Stimulated activated CD4-positive, alpha-beta T cell treated with anti-CD3 and anti-CD28 coated beads, Interleukin-2, amount 100 ng/mL, for 48 hours (primary cell): ENCODE data around the gene CYCS.
"Not testable (repeated sequence)": the region's sequence is repeated elsewhere in the genome, so short reads cannot be mapped to it uniquely, and the experiment has no call there.

Source experiments
- DNase-seq, 2 donors: peaks; one replicate each; pipeline ENCODE4 v3.0.0-alpha.2; 2020

Gene CYCS

DNA sequence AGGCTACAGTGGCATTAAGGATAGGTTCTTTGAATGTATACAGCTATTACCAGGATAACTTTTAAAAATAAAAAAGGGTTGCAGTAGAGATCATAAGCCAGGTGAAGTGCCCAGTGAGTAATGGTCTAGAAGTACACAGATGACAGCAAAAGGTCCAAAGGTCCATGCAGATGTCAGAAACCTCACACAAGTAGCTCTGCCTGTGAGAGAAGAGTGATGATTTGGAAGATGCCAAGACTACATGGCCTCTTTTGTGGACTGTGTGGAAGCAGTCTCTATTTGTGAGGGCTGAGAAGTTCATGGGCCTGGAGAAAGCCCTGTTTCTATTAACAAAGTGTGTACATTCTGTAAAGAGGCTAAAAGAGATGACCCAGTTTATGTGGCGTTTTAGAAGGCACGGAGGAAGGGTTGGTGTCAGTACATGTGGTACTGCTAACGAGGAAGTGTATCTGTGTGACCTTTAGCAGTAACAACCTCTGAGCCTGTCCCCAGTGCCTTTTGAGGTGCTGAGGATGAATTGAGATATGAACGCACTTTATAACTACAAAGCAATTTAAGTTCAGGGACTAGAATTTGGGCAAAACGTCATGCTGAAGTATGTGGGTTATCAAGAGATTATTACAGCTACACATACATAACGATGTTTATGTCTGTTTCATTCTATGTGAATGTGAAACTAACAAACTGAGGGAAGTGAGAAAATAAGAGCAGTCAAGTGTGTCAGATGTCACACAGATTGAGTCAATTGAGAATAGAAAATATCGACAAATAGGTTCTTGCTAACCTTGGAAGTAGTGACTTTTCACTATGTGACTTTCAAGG, 7.6 kb downstream of the CYCS start:
- no peak for DNase-seq

DNA sequence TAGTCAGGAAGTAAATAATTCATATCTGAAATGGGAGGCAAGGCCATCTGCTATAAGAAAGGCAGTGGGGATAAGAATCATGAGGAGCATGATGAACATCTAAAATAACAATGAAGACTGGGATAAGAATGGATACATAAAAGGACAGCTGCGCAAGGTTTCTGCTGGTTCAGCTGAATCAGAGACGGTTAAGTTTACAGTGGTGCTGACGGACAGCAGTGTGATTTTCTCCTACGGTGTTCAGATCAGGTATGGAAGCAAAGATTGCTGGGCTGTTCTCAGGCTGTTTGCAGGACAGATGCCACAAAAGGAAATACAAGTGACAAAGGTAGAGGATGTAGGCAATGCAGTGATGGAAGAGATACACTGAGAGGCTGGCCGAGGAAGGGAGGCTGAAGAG, 8.4 kb downstream of the CYCS start:
- no peak for DNase-seq

DNA sequence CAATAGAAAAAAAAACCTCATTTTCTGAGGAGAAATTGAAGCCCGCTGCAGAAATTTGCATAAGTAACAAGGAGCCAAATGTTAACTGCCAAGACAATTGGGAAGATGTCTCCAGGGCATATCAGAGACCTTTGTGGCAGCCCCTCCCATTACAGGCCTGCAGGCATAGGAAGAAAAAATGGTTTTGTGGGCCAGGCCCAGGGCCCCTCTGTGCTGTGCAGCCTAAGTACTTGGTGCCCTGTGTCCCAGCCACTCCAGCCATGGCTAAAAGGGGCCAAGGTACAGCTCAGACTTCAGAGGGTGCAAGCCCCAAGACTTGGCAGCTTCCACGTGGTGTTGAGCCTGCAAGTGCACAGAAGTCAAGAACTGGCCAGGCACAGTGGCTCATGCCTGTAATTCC, 14.5 kb downstream of the CYCS start:
- DNase-seq = not testable (repeated sequence)

DNA sequence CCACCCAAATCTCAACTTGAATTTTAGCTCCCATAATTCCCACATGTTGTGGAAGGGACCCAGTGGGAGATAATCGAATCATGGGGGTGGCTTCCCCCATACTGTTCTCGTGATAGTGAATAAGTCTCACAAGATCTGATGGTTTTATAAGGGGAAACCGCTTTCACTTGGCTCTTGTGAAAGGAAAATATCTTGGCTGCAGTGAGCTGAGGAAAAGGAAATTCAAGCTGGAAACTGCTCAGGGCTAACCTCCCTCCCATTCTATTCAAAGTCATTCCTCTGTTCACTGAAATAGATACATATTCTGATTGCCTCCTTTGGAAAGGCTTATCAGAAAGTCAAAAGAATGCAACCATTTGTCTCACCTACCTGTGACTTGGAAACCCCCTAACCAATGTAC, 15.8 kb downstream of the CYCS start:
- no peak for DNase-seq

DNA sequence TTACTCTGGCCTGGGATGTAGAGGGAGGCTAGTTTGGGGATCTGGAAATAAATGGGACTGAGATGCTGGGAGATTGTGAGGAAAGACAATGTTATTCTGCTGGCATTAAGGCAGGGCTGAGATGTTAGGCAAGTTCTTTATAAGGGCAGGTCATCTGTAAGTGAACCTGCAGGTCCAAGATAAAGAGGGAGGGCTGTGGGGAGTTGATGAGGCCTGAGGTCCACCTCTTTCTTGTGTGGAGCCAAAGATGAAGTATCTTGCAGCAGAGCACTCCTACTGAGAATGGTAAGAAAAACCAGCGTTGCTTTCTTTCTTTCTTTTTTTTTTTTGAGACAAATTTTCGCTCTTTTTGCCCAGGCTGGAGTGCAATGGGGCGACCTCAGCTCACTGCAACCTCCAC, 19.1 kb downstream of the CYCS start:
- DNase-seq = no peak

DNA sequence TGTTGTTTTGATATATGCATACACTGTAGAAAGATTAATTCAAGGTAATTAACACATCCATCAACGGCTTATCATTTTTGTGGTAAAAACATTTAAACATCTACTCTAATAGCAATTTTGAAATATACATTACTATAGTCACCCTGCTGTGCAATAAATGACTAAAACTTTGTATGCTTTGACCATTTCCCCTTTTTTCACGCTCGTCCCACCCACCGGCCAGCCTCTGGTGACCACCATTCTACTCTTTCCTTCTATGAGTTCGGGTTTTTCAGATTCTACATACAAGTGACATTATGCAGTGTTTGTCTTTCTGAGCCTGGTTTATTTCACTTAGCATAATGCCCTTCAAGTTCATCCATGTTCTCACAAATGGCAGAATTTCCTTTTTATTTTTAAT, 21.3 kb downstream of the CYCS start:
- DNase-seq = no peak

DNA sequence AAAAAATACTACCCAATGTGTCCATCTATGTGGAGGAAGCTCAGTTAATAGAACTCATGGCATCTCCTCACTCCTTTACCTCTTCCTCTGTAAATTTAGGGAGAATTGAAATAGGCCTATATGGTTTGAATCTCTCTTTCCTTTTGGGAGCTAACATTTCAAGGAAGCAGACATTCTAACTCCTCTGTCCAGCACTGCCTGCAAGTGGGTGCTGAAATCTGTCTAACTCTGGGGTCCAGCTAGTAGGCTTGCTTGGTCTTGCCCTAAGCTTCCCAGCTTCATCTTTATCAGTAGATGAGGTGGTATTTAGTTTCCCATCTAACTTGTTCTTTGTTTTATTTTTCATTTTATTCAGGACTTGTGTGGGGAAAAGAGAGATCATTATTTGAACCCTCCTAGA, 23.2 kb downstream of the CYCS start:
- no peak for DNase-seq

DNA sequence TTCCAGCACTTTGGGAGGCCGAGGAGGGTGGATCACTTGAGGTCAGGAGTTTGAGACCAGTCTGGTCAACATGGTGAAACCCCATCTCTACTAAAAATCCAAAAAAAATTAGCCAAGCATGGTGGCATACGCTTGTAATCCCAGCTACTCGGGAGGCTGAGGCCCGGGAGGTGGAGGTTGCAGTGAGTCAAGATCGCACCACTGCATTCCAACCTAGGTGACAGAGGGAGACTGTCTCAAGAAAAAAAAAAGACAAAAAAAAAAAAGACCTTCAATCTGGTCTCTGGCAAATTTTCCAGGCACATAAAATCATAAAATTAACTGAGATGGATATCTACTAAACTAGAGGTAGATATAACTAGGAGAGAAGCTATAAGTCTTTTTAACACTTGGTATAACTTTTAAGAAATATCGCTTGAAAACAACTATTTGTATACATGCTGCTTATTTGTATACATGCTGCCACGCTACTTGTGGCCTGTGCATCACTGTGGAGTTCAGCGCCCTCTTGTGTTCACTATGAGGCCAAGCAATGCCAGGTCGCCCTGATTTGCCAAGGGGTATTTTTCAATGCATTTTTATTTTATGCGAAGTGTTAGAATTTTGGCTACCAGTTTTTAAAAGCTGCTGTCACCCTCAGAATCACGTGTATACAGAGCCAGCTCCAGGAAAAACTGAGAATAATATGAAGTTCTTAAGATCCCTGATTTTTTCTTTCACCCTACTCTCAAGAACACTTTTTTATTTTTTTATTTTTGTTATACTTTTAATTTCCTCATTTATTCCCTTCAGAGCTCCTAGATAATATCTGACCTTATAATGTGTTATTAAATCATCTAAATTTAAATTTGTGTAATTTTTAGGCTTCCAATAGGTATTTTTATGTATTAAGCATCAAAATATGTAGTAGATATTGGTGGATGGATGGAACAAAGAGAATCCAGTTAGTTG, 26.7 kb downstream of the CYCS start:
- DNase-seq = peak; percentile 37 to 49

DNA sequence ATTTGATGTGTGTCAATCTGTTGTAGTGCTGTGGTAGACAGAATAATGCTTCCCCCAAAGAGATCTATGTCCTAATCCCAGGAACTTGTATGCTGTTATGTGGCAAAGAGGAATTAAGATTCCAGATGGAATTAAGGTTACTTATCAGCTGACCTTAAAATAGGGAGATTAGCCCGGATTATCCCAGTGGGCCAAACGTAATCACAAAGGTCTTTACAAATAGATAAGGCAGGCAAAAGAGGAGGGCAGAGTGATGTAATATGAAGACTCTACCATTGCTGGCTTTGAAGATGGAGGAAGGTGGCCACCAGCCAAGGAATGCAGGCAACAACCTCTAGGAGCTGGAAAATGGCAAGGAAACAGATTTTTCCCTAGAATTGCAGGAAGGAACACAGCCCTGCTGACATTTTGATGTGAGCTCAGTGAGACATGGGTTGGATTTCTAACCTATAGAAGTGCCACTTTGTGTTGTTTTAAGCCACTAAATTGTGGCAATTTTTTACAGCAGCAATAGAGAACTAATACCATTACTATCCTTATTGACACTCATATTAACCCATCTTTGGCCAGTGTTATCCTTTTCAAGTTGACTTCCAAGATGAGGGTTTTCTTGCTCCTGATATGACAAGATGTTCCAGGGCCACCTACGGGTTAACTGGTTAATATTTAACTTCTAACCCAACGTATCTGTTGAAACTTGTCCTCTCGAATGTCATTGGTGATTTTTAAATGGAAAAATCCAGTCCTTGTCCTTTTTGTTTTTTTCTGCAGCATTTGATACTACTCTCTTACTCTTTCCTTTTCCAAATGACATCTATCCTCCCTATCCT, 29.3 kb downstream of the CYCS start:
- no peak for DNase-seq

DNA sequence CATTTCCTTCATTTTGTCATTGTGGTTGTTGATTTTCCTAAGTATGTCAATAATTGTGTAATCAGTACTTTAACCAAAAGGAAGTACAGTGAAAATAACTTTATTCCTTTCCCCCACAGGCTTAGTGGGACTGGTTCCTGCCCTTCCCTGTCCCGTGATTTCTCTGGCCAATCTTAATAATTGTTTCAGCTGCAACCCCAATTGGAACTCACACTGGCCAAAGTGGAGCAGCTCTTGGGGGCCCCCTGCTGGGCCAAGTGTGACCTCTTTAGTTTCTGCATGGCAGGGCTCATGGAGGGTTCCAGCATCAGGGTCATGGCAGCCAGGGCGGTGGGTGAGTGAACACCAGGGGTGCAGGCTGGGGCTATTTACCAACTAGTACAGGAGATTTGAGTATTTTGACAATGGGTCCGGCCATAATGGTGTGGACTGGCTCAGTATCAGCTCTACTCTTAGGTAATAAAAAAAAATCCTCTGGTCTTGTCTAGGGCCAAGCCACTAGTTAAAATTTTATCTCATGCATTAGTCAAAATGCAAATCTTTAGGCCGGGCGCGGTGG, 31.7 kb downstream of the CYCS start:
- peak; percentile 82 to 84 for DNase-seq

DNA sequence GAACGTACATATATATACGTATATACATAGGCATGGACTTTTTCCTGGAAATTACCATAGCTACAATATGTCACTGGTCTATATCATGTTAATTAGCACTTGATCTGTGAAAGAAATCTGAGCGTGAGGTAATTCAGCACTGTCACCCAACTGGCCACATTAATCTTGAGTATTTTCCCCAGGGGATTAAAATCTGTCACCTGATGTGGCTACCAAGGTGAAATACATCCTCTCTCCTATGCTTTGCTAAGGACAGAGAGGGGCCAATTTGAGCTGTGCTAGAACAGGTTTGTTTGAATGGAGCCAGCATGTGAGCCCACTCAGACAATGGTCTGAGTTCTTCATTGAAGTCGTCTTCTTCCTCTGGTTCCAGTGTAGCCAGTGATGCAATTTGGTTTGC, 33.3 kb downstream of the CYCS start:
- DNase-seq = no peak

DNA sequence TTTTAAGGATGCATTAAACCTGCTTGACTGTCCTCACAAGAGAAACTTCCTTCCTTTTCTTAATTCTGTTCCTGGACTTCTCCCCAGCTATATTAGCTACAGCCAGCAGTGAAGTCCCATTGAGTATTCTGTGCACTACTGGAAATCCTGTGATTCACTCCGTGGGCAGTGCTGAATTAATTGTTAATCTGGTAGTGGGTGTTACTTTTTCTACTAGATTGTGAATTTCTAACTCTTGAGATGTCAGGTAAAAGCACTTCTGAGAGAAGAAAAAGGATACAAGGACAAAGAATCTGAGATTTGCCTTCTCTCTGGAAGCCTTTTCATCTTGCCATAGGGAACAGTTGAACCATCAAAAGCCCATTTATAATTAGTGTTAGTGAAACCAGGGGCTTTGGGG, 33.9 kb downstream of the CYCS start:
- DNase-seq = no peak

DNA sequence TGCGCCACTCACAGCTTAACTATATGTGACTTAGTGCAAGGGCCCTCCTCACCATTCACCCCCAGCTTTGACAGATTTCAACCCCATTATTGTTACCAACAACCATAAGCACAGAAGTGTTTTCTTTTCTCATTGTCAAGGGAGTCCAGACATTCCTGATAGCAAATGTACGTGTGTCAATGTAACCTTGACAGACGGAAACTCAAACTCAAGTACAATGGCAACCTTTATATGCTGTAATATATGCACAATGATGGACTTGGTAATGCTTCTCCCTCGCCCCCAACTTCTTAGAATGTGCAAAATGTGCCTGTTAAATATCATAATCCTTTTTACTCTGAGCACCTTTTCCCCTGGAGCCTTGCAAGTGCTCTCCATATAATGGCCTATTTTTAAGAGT, 34.7 kb downstream of the CYCS start:
- no peak for DNase-seq

DNA sequence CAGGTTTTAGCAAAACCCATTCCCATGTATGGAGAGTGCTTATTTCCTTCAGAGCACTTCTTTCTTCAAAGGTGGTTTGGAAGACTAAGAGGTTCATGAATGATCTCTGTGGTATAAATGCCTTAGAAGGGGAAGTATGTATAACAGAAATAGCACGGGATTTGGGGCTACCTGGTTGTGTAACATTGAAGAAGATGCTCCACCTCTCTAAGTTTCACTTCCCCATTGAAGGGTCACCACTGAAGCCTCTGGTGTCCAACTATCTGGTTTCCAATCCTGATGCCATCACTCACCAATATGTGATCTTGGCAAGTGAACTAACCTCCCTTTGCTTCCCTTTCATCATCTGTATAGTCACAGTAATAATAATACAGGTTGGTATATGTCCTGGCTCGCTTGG, 37.2 kb downstream of the CYCS start:
- DNase-seq = no peak

DNA sequence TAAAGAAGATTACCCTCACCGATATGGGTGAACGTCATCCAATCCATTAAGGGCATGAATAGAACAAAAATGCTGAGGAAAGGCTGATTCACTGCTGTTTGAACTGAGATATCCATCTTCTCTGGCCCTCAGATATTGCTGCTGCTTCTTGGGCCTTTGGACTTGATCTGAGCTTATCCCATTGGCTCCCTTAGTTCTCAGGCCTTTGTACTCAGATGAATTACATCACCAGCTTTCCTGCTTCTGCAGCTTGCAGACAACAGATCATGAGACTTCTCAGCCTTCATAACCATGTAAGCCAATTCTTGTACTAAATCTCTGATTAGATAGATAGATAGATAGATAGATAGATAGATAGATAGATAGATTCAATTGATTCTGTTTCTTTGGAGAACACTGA, 40.2 kb downstream of the CYCS start:
- no peak for DNase-seq

DNA sequence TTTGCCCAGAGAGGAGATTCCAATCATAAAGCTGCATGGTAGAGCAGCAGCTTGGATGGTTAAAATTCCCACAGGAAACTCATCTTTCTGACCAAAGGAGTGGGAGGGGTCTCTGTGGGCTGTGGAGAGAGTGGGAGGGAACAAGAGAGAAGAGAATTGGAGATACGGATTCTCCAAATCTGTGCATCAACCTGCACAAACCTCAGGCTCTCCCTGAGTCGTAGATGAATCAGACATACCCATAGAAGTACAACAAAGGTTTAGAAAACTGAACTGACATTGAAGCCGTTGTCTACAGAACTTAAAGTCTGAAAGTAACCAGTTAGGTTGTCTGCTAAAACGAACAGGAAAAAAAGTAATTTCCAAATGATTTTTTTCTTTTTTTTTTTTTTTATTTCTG, 41.9 kb downstream of the CYCS start:
- DNase-seq = no peak

DNA sequence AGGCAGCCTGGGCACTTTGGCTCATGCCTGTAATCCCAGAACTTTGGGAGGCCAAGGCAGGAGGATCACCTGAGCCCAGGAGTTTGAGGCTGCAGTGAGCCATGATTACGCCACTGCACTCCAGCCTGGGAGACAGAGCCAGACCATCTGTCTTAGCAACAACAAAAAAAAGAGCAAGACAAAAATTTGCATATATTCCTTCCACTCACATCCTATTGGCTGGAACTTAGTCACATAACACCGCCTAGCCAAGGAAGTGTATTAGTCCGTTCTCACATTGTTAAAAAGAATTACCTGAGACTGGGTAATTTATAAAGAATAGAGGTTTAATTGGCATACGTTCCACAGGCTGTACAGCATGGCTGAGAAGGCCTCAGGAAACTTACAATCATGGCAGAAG, 43.0 kb downstream of the CYCS start:
- not testable (repeated sequence) for DNase-seq

DNA sequence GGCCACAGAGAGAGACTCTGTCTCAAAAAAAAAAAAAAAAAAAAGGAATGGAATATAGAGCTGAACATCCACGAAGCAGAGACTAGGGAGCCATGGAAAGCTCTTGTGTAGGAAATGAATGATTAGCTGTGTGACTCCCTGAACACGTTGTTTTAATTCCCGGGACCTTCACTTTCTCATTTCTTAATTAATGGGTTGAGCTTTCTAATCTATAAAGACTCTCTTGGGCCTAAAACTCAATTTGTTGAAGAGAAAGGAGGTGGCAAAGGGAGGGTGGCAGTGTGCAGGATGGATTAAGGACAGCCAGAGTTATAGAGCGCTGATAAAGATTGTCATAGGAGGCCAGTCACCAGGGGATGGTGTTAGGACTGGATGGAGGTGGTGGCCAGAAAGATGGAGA, 48.0 kb downstream of the CYCS start:
- DNase-seq = no peak

DNA sequence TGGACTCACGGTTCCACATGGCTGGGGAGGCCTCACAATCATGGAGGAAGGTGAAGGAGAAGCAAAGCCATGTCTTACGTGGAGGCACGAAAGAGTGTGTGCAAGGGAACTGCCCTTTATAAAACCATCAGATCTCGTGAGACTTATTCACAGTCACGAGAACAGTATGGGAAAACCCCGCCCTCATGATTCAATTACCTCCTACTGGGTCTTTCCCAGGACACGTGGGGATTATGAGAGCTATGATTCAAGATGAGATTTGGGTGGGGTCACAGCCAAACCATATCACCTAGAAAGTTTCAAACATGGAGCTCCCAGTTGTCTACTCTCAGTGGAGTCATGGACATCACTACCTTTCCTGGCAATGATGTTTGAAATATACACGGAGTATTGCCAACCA, 49.6 kb downstream of the CYCS start:
- peak; percentile 9 to 33 for DNase-seq

DNA sequence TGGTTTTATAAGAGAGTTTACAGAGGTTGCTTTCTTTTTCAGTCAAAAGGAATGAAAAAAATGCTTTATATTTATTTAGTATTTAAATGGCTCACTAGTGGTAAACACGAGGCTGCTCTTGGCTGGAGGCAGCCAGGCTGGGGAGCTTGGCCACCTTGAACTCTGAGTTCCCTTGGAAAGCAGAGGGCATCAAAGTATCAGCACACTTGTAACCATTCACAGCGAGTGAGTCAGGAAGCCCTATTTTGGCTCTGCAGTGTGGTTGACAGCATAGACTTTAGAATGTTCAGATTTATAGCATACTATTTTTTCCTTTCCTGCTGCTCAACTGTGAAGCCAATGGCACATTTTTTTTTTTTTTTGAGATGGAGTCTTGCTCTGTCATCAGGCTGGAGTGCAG, 51.6 kb downstream of the CYCS start:
- no peak for DNase-seq
